ENCODE data around the gene CEP43.

- no peak for TF ChIP-seq CTCF (IDR thresholded peaks at IDR 0.05)
- no peak for TF ChIP-seq POLR2AphosphoS5 (IDR thresholded peaks at IDR 0.05)
- TF ChIP-seq POLR2A (IDR thresholded peaks at IDR 0.05), result no peak
These were observed 32.0 kb downstream of the CEP43 start for GRCh38 chr6:167031082-167031709.
